AG04450 (cell line): ENCODE results near the gene ISG15. TPM values are rescaled to one million over a fixed set of nuclear protein-coding genes. Genes with fewer than 3 reads are reported as not detected.
"Not testable (repeated sequence)": the region's sequence is repeated elsewhere in the genome, so short reads cannot be mapped to it uniquely, and the experiment has no call there.

Experiments used
- CTCF ChIA-PET: fragments of 300-600, 350-600 bp; formaldehyde crosslinking; extraction: SDS; loops from one replicate; lab custom pipeline; 2022; ENCODE audit warnings: antibody characterized with exemption, inconsistent platforms; lab: Charles Lee
- POLR2A ChIA-PET: fragments of 350-600 bp; formaldehyde crosslinking; extraction: SDS; loops from one replicate; lab custom pipeline; 2021; ENCODE audit warnings: antibody characterized with exemption, inconsistent platforms; lab: Yijun Ruan, JAX
- DNase-seq: peaks from one replicate; pipeline ENCODE4 v3.0.0-alpha.2; 2011; ENCODE audit warnings: low read depth, low spot score
- H3K27ac ChIP-seq: one replicate; pipeline ENCODE4 v1.5.1; 2012; ENCODE audit warnings: low read depth, low read length, control low read depth
- H3K27me3 ChIP-seq: one replicate; pipeline ENCODE4 v1.6.0; 2012; ENCODE audit warnings: low read length; ENCODE audit not compliant: control insufficient read depth, insufficient read depth
- H3K4me3 ChIP-seq: 2 replicates; pipeline ENCODE4 v1.5.1; 2011; ENCODE audit warnings: mild to moderate bottlenecking, low read depth, low read length, control low read depth
- H3K9me3 ChIP-seq: 2 replicates; pipeline ENCODE4 v1.5.1; 2012; ENCODE audit warnings: low read length; ENCODE audit not compliant: control insufficient read depth, insufficient read depth
- polyA plus RNA-seq: library from polyadenylated mRNA; depleted of rRNA; stranded (reverse); fragments of >200 nt; gene quantifications from 2 replicates; pipeline ENCODE4 v1.2.3, GENCODE V29; 2011
- TF ChIP-seq, protein P1 (sequence below): IDR thresholded peaks from 2 replicates; pipeline ENCODE4 v1.5.1; 2011; ENCODE audit warnings: low read depth, low read length, control low read depth, inconsistent platforms

ISG15 gene
- polyA plus RNA-seq, 1 experiment: 22.4 TPM

DNA sequence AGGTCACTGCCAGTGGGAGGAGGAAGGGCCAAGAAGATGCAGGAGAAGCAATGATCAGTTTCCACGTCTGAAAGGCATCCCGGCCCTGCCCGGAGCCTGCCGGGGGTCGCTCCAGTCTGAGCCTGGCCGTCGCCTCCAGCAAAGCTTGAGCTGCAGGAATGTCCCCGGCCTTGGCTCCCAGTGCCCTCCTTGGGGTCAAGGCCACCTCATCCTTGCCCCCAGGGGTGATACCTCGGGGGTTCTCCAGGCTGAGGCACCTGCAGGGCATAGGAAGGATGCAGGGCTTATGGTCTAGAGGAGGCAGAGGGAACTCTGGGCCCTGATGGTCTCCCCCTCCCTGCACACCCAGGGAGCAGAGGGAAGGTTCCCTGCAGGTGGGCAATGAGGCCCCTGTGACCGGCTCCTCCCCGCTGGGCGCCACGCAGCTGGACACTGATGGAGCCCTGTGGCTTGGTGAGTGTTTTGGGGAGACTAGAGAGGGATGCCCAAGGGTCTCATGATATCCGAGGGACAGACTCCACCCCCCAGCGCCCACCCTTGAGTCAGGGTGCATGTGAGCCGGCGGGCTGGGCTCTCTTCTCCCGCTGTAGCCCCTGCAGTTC, 40.9 kb downstream of the ISG15 start:
- ChIA-PET CTCF (no interaction called here), POLR2A (no interaction called here)
- no peak for DNase-seq

DNA sequence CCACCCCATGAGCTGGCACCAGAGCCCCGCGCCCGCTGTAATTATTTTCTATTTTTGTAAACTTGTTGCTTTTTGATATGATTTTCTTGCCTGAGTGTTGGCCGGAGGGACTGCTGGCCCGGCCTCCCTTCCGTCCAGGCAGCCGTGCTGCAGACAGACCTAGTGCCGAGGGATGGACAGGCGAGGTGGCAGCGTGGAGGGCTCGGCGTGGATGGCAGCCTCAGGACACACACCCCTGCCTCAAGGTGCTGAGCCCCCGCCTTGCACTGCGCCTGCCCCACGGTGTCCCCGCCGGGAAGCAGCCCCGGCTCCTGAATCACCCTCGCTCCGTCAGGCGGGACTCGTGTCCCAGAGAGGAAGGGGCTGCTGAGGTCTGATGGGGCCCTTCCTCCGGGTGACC, 41.7 kb downstream of the ISG15 start:
- Histone ChIP-seq H3K9me3 (no peaks in the 10 kb centered on the region; the same call in 1 of the 2 replicates), H3K4me3 (no peak overlapping the region), H3K27ac (no peak overlapping the region), H3K27me3 (no peaks in the 10 kb centered on the region)
- ChIA-PET CTCF (no interaction called here), POLR2A (no interaction called here)
- TF ChIP-seq, protein P1, sequence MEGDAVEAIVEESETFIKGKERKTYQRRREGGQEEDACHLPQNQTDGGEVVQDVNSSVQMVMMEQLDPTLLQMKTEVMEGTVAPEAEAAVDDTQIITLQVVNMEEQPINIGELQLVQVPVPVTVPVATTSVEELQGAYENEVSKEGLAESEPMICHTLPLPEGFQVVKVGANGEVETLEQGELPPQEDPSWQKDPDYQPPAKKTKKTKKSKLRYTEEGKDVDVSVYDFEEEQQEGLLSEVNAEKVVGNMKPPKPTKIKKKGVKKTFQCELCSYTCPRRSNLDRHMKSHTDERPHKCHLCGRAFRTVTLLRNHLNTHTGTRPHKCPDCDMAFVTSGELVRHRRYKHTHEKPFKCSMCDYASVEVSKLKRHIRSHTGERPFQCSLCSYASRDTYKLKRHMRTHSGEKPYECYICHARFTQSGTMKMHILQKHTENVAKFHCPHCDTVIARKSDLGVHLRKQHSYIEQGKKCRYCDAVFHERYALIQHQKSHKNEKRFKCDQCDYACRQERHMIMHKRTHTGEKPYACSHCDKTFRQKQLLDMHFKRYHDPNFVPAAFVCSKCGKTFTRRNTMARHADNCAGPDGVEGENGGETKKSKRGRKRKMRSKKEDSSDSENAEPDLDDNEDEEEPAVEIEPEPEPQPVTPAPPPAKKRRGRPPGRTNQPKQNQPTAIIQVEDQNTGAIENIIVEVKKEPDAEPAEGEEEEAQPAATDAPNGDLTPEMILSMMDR: no peak
- DNase-seq: no peak

More for the DNA sequence above, 40.9 kb downstream of the ISG15 start:
- Histone ChIP-seq H3K27ac (no peak overlapping the region), H3K27me3 (no peaks in the 10 kb centered on the region), H3K9me3 (no peaks in the 10 kb centered on the region; the same call in 1 of the 2 replicates), H3K4me3 (no peak overlapping the region)
- TF ChIP-seq, protein P1: no peak

DNA sequence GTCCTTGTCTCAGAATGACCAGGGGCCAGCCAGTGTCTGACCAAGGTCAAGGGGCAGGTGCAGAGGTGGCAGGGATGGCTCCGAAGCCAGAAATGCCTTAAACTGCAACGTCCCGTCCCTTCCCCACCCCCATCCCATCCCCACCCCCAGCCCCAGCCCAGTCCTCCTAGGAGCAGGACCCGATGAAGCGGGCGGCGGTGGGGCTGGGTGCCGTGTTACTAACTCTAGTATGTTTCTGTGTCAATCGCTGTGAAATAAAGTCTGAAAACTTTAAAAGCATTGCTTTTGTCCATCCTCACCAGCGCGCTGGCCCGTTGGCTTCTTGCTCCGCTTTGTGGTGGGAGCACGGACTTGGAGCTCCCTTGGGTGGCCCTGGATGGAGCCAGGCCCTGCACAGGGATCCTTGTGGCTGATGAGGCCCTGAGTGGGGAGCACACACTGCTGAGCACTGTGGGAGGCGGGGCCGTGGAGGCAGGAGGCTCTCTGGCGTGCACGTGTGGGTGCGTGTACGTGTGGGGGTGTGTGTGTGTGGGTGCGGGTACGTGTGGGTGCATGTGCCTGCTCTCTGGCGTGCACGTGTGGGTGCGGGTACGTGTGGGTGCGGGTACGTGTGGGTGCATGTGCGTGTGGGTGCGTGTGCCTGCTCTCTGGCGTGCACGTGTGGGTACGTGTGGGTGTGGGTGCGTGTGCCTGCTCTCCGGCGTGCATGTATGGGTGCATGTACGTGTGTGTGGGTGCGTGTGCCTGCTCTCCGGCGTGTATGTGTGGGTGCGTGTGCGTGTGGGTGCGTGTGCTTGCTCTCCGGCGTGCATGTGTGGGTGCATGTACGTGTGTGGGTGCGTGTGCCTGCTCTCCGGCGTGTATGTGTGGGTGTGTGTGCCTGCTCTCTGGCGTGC, 42.8 kb downstream of the ISG15 start:
- H3K27me3 ChIP-seq: peaks cover 3% of the 10 kb centered on the region
- no peak overlapping the region for H3K27ac ChIP-seq
- H3K4me3 ChIP-seq: no peak overlapping the region
- H3K9me3 ChIP-seq: no peaks in the 10 kb centered on the region; the same call in 1 of the 2 replicates
- TF ChIP-seq, protein P1: no peak
- ChIA-PET CTCF (interaction anchor here (1.4 kb wide), 1 partner anchor 71 kb away, joined by 4 read pairs; no protein-coding TSS in a partner anchor), POLR2A (interaction anchor here (0.8 kb wide), 1 partner anchor 16 kb away, joined by 3 read pairs; no protein-coding TSS in a partner anchor)
- no peak for DNase-seq

DNA sequence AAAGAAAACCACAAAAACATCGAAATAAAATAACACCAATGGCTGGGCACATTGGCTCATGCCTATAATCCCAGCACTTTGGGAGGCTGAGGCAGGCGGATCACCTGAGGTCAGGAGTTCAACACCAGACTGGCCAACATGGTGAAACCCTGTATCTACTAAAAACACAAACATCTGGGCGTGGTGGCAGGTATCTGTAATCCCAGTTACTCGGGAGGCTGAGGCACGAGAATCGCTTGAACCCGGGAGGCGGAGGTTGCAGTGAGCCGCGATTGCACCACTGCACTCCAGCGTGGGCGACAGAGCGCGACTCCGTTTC, 44.4 kb downstream of the ISG15 start:
- H3K27ac ChIP-seq, H3K27me3 ChIP-seq, CTCF ChIA-PET, H3K4me3 ChIP-seq, H3K9me3 ChIP-seq, POLR2A ChIA-PET, DNase-seq: not testable (repeated sequence)

DNA sequence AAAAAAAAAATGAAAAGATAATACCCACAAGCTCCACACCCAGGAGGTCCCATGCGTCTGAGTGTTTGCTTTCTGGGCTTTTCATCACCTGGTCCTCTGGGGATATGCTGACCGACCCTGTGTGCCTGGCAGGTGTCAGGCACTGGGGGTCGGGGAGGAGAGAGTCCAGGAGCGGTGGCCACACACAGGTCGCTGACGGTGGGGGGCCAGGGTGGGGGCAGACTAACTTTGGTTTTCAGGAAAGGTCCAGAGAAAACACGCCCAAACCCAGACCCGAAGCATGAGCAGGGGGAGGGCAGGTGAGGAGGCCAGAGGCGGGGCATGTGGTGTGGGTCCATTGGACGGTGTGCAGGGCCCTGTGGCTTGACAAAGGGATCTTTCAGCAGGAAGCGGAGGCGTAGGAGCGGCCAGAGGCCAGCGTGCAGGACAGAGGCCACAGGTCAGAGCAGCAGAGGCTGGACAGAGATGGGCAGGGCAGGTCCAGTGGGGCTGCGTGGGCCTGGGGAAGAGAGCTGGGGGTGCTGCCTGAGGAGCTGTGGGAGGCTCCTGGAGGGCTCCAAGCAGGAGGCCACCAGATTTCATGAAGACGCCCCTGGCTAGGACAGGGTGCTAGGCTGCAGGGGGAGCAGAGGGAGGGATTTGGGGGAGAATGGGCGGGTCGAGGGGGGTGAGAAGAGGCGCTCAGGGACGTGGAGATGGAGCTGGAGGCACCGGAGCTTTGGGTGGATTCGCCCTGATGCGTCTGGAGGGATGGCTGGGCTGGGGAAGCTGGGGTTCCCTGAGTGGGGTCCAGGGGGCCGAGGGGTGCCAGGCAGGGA, 45.0 kb downstream of the ISG15 start:
- TF ChIP-seq, protein P1: no peak
- POLR2A ChIA-PET: interaction anchor here (1.1 kb wide), 1 partner anchor 36 kb away, joined by 4 read pairs; no protein-coding TSS in a partner anchor
- Histone ChIP-seq H3K4me3 (peak overlapping the region; percentile 62), H3K9me3 (no peaks in the 10 kb centered on the region; the same call in 1 of the 2 replicates), H3K27me3 (peaks cover 3% of the 10 kb centered on the region), H3K27ac (no peak overlapping the region)
- CTCF ChIA-PET: interaction anchor here (0.7 to 1.3 kb wide), 3 partner anchors 17 to 76 kb away, joined by 3 to 4 read pairs (median 3); no protein-coding TSS in a partner anchor
- DNase-seq: no peak
